ENCODE data around the gene ITPR3.

ITPR3 gene

GRCh38 chr6:33600761-33601160 lies 20.4 kb upstream of the ITPR3 start:
- TF ChIP-seq ZFX (IDR thresholded peaks at IDR 0.05) = no peak
- TF ChIP-seq, protein P1, sequence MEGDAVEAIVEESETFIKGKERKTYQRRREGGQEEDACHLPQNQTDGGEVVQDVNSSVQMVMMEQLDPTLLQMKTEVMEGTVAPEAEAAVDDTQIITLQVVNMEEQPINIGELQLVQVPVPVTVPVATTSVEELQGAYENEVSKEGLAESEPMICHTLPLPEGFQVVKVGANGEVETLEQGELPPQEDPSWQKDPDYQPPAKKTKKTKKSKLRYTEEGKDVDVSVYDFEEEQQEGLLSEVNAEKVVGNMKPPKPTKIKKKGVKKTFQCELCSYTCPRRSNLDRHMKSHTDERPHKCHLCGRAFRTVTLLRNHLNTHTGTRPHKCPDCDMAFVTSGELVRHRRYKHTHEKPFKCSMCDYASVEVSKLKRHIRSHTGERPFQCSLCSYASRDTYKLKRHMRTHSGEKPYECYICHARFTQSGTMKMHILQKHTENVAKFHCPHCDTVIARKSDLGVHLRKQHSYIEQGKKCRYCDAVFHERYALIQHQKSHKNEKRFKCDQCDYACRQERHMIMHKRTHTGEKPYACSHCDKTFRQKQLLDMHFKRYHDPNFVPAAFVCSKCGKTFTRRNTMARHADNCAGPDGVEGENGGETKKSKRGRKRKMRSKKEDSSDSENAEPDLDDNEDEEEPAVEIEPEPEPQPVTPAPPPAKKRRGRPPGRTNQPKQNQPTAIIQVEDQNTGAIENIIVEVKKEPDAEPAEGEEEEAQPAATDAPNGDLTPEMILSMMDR (conservative IDR thresholded peaks at IDR 0.05) = no peak
- H3K27ac ChIP-seq = peak overlapping the region; percentile 52

GRCh38 chr6:33602180-33602579 lies 18.9 kb upstream of the ITPR3 start:
- no peak overlapping the region for H3K27ac ChIP-seq
- TF ChIP-seq ZFX (IDR thresholded peaks at IDR 0.05) = no peak
- TF ChIP-seq, protein P1 (conservative IDR thresholded peaks at IDR 0.05) = no peak

GRCh38 chr6:33604941-33605854 lies 15.9 kb upstream of the ITPR3 start:
- no peak for TF ChIP-seq ZFX (IDR thresholded peaks at IDR 0.05)
- TF ChIP-seq, protein P1 (conservative IDR thresholded peaks at IDR 0.05) = no peak
- no peak overlapping the region for H3K27ac ChIP-seq

GRCh38 chr6:33606642-33607041 lies 14.5 kb upstream of the ITPR3 start:
- no peak for TF ChIP-seq ZFX (IDR thresholded peaks at IDR 0.05)
- TF ChIP-seq, protein P1 (conservative IDR thresholded peaks at IDR 0.05) = no peak
- H3K27ac ChIP-seq = no peak overlapping the region

- TF ChIP-seq ZFX (IDR thresholded peaks at IDR 0.05) = no peak
- TF ChIP-seq, protein P1 (conservative IDR thresholded peaks at IDR 0.05) = no peak
- no peak overlapping the region for H3K27ac ChIP-seq
Observed at GRCh38 chr6:33607126-33607783, 13.9 kb upstream of the ITPR3 start.

- no peak overlapping the region for H3K27ac ChIP-seq
- no peak for TF ChIP-seq ZFX (IDR thresholded peaks at IDR 0.05)
- TF ChIP-seq, protein P1 (conservative IDR thresholded peaks at IDR 0.05) = no peak; the same call in 1 of the 2 replicates
Observed at GRCh38 chr6:33607784-33608161, 13.3 kb upstream of the ITPR3 start.

GRCh38 chr6:33609019-33609418 lies 12.1 kb upstream of the ITPR3 start:
- H3K27ac ChIP-seq = no peak overlapping the region
- TF ChIP-seq, protein P1 (conservative IDR thresholded peaks at IDR 0.05) = no peak
- TF ChIP-seq ZFX (IDR thresholded peaks at IDR 0.05) = no peak

Measured in C4-2B (cell line).